ENCODE results near the gene CHCHD6.

The CHCHD6 gene

DNA sequence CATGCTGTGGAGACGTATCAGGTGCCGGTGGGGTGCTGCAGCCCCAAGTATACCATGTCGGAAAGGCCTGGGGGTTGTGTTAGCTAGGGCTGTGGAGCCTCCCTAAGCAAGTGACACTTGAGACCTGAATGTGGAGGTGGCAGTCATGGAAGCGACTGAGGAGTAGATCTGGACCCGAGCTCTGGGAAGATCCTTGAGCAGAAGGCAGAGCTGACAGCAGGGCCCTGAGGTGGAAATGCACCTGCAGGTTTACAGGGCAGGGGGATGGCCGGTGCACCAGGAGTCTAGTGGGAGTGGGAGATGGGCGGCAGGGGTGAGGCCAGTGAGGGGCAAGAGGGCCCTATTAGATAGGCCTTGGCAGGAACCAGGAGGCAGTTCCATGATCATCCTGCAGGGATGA lies 187.1 kb downstream of the CHCHD6 start:
- DNase-seq: no peak

DNA sequence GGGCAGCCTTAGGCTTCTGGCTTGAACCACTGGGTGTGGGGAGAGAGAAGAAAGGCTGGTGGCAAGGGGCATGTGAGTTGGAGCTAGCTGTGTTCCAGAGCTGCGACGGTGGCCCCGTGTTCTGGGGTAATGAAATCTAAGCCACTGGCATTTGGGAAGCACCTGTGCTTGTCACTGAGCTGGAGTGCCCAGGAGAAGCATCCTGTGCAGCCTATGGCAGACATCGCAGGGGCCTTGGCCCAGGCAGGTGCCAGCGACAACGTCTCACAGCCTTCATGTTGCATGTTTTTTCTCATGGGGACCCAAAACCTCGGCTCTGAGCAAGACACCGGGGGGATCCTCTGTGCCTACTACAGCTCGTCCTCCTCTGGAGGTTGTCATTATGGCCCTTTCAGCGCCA lies 187.8 kb downstream of the CHCHD6 start:
- no peak for DNase-seq

DNA sequence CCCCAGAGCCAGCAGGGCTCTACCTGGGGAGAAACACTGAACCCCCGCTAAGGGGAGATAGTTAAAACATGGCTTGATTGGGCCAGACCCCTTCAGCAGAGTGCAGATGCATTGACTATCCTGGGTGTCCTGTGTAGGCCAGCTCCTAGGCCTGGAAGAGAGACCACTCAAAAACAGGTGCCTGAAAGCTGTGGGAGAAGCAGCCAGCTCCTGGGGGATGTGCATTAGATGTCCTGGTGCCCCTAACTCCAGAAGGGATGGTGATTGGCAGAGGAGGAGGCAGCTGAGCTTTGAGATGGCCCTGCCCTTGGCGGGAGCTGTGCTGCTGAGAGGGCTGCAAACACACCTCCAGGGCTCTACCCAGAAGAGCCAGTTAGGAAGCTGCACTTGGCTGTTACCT lies 189.6 kb downstream of the CHCHD6 start:
- DNase-seq: no peak

DNA sequence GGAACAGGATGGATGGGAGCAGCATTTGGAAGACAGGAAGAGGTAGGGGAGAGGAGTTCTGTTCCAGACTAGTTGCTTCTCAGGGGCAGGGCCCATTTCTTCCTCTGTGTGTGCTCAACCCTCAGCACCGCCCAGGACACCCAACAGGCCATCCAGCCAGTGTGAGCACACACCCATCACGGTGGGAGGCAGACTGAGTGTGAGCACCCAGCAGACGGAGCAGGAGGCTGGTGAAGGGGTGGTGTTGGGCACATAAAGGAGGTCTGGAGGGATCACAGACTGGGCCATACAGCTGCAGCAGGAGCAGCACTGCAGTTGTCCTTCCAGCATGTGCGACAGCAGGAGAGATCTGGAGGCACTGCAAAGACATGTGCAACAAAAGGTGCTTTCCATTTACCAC lies 190.4 kb downstream of the CHCHD6 start:
- DNase-seq: no peak

DNA sequence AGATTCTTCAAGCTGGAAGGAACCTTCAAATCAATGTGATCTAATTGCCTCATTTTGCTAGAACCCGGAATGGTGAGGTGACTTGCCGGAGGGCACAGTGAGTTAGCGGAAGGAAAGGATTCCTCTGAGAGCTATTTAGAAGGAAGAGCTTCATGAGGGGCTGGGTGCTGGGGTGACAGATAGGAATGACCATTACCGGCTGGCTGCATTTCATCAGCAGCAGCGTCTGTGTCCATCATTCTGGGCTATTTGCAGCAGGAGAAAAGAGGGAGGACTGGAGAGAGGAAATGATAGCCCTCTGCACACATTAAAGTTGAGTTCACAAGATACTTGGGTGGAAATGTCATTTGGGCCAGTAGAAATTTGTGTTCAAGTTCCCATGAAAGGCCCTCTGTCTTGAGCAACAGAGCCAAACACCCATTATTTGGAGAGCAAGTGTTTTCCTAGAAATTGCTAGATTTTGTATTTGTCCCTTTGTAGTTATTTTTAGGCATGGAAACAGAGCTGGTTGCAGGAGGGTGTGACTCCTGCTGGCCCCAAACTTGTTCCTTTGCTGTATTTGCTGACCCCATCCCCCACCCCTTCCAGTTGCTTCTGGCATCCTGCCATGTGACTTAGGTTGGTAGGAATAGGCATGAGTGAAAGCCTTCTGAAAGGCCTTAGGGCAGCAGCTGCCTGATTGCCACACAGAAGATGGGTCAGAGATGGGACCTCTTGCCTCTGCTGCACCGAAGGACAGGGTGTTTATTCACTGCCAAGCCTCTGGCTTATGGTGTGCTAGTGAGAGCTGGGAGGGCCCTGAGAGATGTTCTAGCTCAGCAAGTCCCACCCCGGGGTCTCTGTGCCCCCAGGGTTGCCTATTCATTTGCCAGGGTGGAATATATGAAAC lies 191.4 kb downstream of the CHCHD6 start:
- peak in 5 of 58 donors; percentile 21 to 67 (median 26) for DNase-seq

DNA sequence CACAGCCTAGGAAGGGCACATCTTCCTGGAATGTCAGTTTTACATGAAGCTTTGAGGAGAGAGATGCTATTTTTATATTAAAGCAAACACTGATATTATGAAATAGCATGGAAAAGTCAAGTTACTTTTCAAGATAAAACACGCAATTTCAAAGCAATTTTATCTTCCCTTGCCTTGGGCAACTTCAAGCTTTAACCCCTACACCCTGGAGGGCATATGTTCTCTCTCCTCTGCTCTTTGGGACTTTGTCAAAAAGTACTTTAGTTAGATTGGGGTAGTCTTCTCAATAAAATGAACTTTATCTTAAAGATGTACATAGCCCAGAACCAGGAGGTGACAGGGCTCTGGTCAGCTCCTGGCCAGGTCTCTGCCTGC lies 192.0 kb downstream of the CHCHD6 start:
- DNase-seq: no peak

DNA sequence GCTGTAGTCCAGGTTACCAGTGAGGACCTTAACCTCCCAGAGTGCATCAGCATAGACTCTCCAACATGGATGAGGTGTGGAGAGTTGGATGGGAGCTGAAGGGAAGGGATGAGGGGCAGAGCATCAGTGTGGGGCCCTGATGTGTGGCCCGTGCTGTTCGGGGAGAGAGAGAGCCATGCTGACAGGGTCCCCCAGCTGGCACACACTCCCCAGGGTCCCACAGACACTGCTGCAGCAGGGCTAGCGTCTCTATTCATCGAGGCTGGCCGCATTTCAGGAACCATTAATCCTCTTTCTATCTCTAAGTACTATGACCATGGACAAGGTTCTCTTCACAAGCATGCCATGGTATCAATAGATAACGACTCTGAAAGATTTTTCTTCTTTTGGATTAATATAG lies 192.9 kb downstream of the CHCHD6 start:
- no peak for DNase-seq

DNA sequence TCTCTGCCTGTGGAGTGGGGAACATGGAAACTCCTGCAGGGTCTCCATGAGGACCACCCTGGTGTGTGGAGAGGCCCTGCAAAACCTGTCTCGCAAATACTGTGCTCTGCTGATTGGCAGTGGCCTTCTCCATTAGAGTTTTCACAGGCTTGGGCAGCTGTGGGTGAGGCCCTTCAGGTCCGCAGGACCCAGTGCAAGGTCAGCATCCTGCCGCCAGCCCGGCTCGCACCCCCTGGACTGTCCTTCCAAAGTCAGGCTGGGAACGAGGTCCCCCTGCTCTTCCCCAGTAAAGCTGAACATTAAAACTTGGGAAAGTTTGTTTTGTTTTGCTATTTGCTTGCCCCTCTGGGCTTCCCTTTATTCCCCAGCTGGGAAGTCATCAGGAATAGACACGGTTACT lies 193.9 kb downstream of the CHCHD6 start:
- DNase-seq: no peak

DNA sequence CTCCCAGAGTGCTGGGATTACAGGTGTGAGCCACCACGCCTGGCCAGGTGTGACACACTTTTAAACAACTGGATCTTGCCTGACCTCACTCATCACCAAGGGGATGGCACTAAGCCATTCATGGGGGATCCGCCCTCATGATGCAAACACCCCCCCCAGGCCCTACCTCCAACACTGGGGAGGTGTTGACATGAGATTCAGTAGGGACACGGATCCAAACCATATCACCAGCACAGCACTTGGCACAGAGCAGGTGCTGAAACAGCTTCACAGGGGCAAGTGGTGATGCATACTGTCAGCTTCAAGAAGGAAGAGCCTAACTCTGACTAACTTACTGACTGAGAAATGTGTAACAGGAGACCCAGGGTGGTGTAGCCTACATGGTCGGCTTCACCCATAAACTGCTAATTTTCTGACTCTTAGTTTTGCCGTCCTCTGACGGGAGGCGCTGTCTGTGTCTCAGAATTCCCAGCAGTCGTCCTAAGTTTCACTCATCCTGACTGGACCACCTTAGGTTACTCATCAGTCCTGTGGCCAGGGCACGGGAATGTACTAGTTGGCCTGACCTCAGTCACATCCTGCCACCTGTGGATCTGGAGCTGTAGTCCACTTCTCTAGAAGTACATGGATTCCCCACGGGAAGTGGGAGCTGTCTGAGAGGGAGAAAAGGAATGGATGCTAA lies 197.0 kb downstream of the CHCHD6 start:
- DNase-seq: no peak

DNA sequence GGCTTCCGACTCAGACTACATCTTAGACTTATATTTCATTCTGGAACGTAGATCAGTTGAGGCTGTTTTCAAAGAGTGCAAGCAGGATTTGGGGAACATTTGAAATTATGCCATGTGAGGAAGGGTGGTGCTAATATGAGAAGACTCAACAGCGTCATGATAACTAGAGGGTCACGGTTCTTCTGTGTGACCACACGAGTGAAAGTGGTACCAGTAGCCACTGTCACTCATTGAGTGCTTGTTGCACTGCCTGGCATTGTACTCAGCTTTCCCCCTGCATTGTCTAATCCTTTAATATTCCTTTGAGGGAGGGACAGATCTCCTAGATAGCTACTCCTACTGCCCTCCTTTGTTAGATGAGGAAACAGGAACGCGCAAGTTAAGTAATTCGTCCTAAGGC lies 197.6 kb downstream of the CHCHD6 start:
- DNase-seq: no peak

DNA sequence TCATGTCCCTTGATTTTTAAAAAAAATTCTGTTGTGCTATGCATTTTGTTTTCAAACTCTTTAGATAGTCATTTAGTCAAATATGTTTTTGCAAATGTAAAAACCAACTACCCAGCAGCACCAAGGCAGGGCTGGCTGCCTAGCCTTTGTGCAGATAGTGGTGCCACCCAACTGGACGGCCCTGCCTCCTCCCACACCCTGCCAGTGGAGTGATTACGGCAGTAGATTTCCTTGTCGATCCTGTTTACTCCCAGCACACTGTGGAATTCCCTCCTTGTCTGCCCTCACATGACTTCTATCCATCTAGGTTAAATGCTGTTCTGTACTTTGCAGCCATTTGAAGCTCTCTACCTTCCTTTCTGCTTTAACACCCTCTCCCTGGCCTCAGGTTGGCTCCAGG lies 199.5 kb downstream of the CHCHD6 start:
- DNase-seq: no peak

DNA sequence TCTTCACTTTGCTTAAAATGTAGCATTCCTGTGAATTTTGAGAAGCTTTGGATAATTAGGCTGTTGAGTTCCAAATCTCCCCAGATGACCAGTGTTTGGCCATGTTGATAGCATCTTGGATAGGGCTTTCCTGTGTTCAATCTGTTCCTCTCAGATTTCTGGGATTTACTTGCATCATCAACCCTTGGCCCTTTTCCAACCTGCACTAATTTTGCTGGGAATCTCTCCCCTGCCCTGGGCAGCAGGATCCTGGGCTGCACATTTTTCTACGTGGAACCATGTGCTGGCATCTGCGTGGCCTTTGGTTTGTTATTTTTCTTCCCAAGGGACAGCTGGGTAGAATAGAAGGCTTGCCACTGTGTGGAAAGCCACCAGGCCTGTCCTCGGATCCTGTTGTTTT lies 203.5 kb downstream of the CHCHD6 start:
- DNase-seq: no peak

DNA sequence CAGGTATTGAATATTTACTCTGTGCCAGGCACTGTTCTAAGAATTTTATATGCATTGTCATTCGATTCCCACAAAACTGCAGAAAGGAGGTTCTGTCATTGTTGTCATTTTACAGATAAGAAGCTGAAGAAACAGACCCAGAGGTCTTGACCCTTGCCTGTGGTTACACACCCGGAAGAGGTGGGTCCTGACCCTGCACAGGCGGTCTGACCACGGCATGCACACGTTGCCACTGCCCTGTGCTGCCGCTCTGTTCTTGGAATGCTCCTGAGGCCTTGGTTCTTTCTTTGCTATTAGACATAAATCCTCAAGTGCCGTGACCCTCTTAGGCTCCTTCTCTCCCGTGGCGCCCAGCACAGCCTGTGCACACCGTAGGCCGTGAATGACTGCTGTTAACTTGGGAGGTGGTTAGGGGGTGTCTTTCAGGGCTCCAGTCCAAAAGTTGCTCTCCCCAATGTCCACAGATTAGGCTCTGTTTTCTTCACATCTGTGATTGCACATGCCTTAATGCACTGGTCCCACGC lies 204.8 kb downstream of the CHCHD6 start:
- DNase-seq: peak in 1 of 58 donors; percentile 5

DNA sequence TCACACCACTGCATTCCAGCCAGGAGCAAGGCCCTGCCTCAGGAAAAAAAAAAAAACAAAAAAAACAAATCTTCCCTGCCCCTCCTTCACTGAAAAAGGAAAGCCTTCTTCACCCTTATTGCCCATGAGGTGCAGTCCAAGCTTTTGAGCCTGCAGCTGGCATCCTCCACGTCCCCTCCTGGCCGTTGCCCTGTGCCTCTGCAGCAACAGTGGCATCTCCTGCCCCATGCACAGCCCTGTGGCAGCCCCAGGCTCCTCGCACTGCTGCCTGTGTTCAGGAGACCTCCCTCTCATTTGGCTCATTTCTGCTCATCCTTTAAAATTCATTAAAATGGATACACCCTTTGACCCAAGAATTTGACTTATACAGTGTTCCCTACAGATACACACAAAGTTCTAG lies 206.2 kb downstream of the CHCHD6 start:
- DNase-seq: no peak

DNA sequence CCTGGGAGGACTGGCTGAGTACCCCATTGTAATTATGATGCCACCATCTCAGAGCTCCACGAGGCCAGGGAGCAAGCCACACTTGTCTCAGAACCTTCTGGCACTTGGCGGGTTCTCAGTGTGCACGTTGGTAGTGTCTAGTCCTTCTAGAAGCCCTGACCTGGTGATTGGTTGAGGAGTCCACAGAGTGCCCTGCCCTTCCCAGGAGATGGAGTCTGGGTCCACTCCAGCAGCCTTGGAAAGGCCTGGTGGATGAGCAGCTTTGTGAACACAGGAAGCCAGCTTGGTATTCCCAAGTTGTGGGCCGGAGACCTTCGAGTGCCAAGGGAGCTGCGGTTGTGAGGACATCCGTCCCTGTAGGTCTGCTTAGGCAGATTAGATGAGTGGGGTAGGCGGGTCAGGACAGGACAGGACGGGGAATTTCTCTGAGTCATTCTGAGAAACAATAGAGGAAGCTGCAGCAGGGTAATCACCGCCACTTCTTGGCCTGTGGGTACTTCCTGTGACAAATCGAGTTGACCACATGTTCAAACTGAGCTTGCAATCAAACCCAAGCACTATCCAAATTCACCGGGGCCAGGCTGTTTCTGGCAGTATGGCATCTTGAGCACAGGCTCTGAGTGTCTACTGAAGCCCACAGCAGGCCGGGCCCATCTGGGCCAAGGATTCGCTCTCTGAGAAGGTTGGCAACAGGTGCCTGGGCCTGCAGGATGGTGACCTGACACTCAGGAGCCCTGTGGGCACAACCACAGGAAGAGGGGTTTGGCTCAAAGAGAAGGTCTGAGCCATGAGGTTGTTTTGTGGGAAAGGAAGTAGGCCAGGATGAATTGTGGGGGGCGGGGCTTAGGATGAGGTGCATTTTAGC lies 207.4 kb downstream of the CHCHD6 start:
- peak in 16 of 58 donors; percentile 11 to 44 (median 22) for DNase-seq

DNA sequence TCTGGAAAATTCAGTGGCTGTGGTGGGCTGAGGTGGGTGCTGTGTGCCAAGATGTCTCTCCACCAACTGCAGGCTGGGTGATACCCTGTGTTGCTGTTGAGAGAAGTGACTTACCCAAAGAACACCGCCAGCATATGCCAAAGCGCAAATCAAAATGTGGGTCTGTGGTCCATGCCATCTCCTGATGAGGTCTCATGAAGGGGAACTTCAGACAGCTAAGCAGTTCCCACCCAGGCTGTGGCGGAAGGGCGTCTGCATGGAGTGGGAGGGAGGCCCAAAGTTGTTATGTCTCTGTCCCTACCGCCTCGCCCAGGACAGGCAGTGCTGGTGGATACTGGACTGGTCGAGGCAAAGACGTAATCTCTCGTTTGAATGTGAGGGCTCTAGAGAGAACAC lies 208.0 kb downstream of the CHCHD6 start:
- no peak for DNase-seq

DNA sequence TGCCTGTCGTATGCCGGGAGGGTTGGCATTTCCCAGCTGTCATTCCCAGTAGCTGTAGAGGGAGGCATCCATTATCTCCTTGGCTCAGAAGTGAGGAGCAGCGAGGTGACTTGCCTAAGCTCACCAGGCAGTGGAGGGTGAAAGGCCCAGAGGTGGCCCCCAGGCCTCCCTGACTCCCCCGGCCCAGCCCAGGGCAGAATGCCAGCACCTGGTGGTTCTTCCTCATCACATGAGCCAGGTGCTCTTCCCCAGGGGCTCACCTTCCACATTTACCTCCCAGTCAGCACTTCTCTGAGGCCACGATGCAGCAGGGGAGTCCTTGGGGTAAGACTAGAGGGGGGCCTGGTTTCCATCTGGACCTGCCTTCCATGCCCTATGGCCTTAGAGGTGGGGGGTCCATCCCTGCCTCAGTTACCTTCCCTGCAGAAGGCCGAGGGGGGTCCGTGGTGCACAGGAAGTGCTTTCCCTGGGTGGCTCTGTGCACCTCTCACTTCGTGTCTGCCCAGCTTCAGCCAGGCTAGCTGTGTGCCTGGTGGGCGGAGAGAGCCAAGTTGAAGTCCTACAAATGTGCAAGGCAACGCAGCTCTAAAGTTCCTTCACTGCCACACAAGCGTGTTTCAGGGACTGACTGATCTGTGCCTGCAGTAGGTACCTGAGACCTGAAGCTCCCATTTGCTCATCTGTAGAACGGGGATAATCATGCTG lies 208.6 kb downstream of the CHCHD6 start:
- DNase-seq: no peak

DNA sequence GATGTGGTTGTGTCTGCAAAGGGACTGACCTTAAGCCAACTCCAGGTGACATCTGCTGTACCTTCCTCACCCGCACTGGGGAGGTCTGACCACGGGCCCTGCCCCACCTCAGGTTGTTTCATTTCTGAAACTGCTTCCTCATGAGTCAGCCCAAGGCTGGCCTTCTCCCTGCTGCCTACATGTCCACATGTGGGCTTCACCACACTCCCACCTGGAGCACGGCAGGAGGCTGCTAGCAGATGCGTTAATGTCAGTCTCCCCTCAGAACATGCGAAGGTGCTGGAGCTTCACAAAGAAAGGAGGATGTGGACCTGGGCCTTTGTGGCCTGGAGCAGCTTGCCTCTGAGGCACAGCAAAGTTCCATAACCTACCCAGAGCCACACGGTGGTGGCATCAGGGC lies 209.5 kb downstream of the CHCHD6 start:
- DNase-seq: no peak

DNA sequence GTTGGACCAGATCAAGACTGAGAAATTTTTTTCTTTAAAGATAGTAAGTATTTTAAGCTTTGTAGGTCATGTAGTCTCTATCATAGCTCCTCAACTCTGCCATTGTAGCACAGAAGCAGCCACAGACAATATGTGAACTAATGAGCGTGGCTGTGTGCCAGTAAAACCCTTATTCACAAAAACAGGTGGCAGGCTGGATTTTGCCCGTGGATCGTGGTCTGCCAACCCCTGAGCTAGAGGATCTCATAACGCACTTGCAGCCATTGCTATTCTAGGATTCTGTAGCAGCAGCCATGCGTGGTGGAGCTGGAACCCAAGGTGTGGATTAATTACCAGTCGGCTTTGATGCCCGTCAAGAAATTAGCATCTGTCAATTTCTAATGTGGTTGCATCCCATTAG lies 210.2 kb downstream of the CHCHD6 start:
- no peak for DNase-seq

DNA sequence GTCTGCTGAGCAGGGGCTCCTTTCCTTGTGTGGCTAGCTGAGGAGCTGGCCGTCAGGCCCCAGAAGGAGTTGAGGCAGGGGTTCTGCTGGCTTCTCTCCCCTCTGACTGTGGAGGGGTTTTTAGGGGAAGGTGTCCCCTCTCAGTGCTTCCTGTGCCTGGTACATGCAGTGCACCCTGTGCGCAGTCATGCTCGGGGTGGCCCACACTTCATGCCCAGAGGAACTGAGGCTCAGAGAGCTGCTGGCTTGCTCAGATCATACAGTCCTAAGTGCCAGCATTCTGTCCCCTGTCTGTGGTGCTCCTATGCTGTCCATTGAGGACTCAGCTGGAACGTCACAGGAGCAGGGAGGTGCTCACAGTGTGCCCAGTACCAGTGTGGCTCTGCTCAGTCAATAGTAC lies 211.0 kb downstream of the CHCHD6 start:
- DNase-seq: no peak

DNA sequence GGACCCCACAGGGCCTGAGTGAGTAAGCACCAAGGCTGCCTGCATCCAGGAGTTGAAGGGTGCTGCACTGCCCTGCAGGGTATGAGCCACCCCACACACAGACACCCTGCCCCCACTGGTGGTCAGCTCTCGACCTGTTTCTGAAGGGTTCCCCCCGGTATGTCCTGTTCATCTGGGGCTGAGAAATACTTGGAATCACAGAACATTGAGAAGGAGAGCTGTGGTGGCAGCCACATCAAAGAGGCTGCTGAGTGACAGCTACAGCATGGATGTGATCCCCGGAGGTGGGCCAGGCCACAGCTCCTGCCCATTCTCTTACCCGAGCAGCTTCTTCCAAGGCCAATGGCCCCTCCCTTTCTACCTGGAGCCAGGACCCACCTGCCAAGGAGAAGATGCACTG lies 212.5 kb downstream of the CHCHD6 start:
- DNase-seq: no peak
